Activated T-helper 17 cell treated with anti-CD3 and anti-CD28 coated beads, Interleukin-2, amount 50 U/mL, for 72 hours (primary cell): ENCODE measurements around the gene NFYA. TPM values are rescaled to one million over a fixed set of nuclear protein-coding genes. Genes with fewer than 3 reads are reported as not detected.
A peak's percentile ranks its signal among the peaks of the same experiment; 100 is the strongest.

Source experiments
- ATAC-seq: fragments of 150-1000 bp; cut with Tn5 transposase; replicated peaks from 2 replicates; pipeline ENCODE4 v1.10.0; 2021; ENCODE audit warnings: mild to moderate bottlenecking, moderate library complexity
- H3K27ac Mint-ChIP-seq: one replicate; pipeline ENCODE4 v1.8.0; 2022; ENCODE audit warnings: mixed read lengths
- H3K27me3 Mint-ChIP-seq: one replicate; pipeline ENCODE4 v1.8.0; 2022; ENCODE audit warnings: mixed read lengths
- H3K36me3 Mint-ChIP-seq: one replicate; pipeline ENCODE4 v1.8.0; 2022; ENCODE audit warnings: low read depth, mild to moderate bottlenecking, mixed read lengths
- H3K4me1 Mint-ChIP-seq: one replicate; pipeline ENCODE4 v1.8.0; 2022; ENCODE audit warnings: mixed read lengths
- H3K4me3 Mint-ChIP-seq: one replicate; pipeline ENCODE4 v1.8.0; 2022; ENCODE audit warnings: mild to moderate bottlenecking, mixed read lengths
- H3K9me3 Mint-ChIP-seq: one replicate; pipeline ENCODE4 v1.8.0; 2022; ENCODE audit warnings: mixed read lengths
- total RNA-seq, 2 donors: library from RNA; stranded (reverse); gene quantifications; one replicate each; pipeline ENCODE4 v1.2.3, GENCODE V29; 2022

The NFYA gene
- total RNA-seq, result 10 to 100 TPM; 23.3 to 25.0 TPM

- Mint-ChIP-seq H3K27me3 (no peaks in the 10 kb centered on the region), H3K27ac (peak within 1 kb of the TSS; percentile 97), H3K4me3 (peak within 1 kb of the TSS; percentile 88), H3K9me3 (no peaks in the 10 kb centered on the region), H3K4me1 (peaks cover 33% of the 10 kb centered on the region), H3K36me3 (peaks cover 78% of the 10 kb centered on the region)
- ATAC-seq, result peak; percentile 80
These were observed at the start of gene NFYA for GRCh38 chr6:41072836-41073202. NFYA (plus strand) TSS chr6:41072974; CDS start chr6:41079090, 6,116 bp downstream.

GRCh38 chr6:41023114-41023513, 49.7 kb upstream of the NFYA start:
- H3K9me3 Mint-ChIP-seq, result no peaks in the 10 kb centered on the region
- H3K36me3 Mint-ChIP-seq, result no peaks in the 10 kb centered on the region
- no peak overlapping the region for H3K4me3 Mint-ChIP-seq
- no peaks in the 10 kb centered on the region for H3K27me3 Mint-ChIP-seq
- H3K4me1 Mint-ChIP-seq, result peaks cover 11% of the 10 kb centered on the region
- no peak for ATAC-seq
- no peak overlapping the region for H3K27ac Mint-ChIP-seq

- Mint-ChIP-seq H3K27ac (no peak overlapping the region), H3K4me1 (peaks cover 18% of the 10 kb centered on the region), H3K4me3 (no peak overlapping the region), H3K27me3 (no peaks in the 10 kb centered on the region), H3K36me3 (no peaks in the 10 kb centered on the region), H3K9me3 (no peaks in the 10 kb centered on the region)
- no peak for ATAC-seq
These were observed 46.7 kb upstream of the NFYA start for GRCh38 chr6:41025966-41026530.

- peak overlapping the region; percentile 81 for H3K4me3 Mint-ChIP-seq
- no peaks in the 10 kb centered on the region for H3K9me3 Mint-ChIP-seq
- peaks cover 18% of the 10 kb centered on the region for H3K4me1 Mint-ChIP-seq
- H3K27ac Mint-ChIP-seq, result peak overlapping the region; percentile 59
- H3K36me3 Mint-ChIP-seq, result no peaks in the 10 kb centered on the region
- H3K27me3 Mint-ChIP-seq, result no peaks in the 10 kb centered on the region
- no peak for ATAC-seq
These were observed 45.5 kb upstream of the NFYA start for GRCh38 chr6:41027241-41027640.

GRCh38 chr6:41027799-41028560, 44.8 kb upstream of the NFYA start:
- H3K9me3 Mint-ChIP-seq, result no peaks in the 10 kb centered on the region
- H3K36me3 Mint-ChIP-seq, result no peaks in the 10 kb centered on the region
- peak; percentile 89 for ATAC-seq
- peak overlapping the region; percentile 59 for H3K27ac Mint-ChIP-seq
- peak overlapping the region; percentile 81 for H3K4me3 Mint-ChIP-seq
- no peaks in the 10 kb centered on the region for H3K27me3 Mint-ChIP-seq
- H3K4me1 Mint-ChIP-seq, result peaks cover 18% of the 10 kb centered on the region

- no peaks in the 10 kb centered on the region for H3K36me3 Mint-ChIP-seq
- no peaks in the 10 kb centered on the region for H3K27me3 Mint-ChIP-seq
- H3K4me3 Mint-ChIP-seq, result peak overlapping the region; percentile 81
- ATAC-seq, result peak; percentile 63
- H3K4me1 Mint-ChIP-seq, result peaks cover 18% of the 10 kb centered on the region
- no peaks in the 10 kb centered on the region for H3K9me3 Mint-ChIP-seq
- peak overlapping the region; percentile 59 for H3K27ac Mint-ChIP-seq
These were observed 44.0 kb upstream of the NFYA start for GRCh38 chr6:41028561-41029412.

- Mint-ChIP-seq H3K4me1 (peaks cover 9% of the 10 kb centered on the region), H3K27ac (peak overlapping the region; percentile 14), H3K27me3 (no peaks in the 10 kb centered on the region), H3K9me3 (no peaks in the 10 kb centered on the region), H3K36me3 (no peaks in the 10 kb centered on the region), H3K4me3 (no peak overlapping the region)
- no peak for ATAC-seq
These were observed 39.9 kb upstream of the NFYA start for GRCh38 chr6:41032830-41033229.

- no peaks in the 10 kb centered on the region for H3K27me3 Mint-ChIP-seq
- no peak overlapping the region for H3K27ac Mint-ChIP-seq
- no peaks in the 10 kb centered on the region for H3K36me3 Mint-ChIP-seq
These were observed 39.0 kb upstream of the NFYA start for GRCh38 chr6:41033776-41034175.

GRCh38 chr6:41036186-41036585, 36.6 kb upstream of the NFYA start:
- no peak overlapping the region for H3K4me3 Mint-ChIP-seq
- ATAC-seq, result no peak
- H3K36me3 Mint-ChIP-seq, result no peaks in the 10 kb centered on the region
- H3K4me1 Mint-ChIP-seq, result no peaks in the 10 kb centered on the region
- H3K27me3 Mint-ChIP-seq, result no peaks in the 10 kb centered on the region
- no peak overlapping the region for H3K27ac Mint-ChIP-seq
- no peaks in the 10 kb centered on the region for H3K9me3 Mint-ChIP-seq

More at GRCh38 chr6:41033776-41034175, 39.0 kb upstream of the NFYA start:
- H3K4me1 Mint-ChIP-seq, result peaks cover 6% of the 10 kb centered on the region
- H3K9me3 Mint-ChIP-seq, result no peaks in the 10 kb centered on the region
- no peak overlapping the region for H3K4me3 Mint-ChIP-seq
- no peak for ATAC-seq

GRCh38 chr6:41036601-41037000, 36.2 kb upstream of the NFYA start:
- H3K4me3 Mint-ChIP-seq, result no peak overlapping the region
- H3K9me3 Mint-ChIP-seq, result no peaks in the 10 kb centered on the region
- H3K36me3 Mint-ChIP-seq, result no peaks in the 10 kb centered on the region
- H3K27ac Mint-ChIP-seq, result no peak overlapping the region
- no peaks in the 10 kb centered on the region for H3K27me3 Mint-ChIP-seq
- no peak for ATAC-seq
- H3K4me1 Mint-ChIP-seq, result no peaks in the 10 kb centered on the region

- no peak for ATAC-seq
- no peaks in the 10 kb centered on the region for H3K27me3 Mint-ChIP-seq
These were observed 35.5 kb upstream of the NFYA start for GRCh38 chr6:41037107-41037900.

GRCh38 chr6:41038205-41038604, 34.6 kb upstream of the NFYA start:
- Mint-ChIP-seq H3K9me3 (no peaks in the 10 kb centered on the region), H3K4me1 (no peaks in the 10 kb centered on the region), H3K27ac (peak overlapping the region; percentile 36), H3K27me3 (no peaks in the 10 kb centered on the region), H3K36me3 (no peaks in the 10 kb centered on the region), H3K4me3 (no peak overlapping the region)
- ATAC-seq, result no peak

More at GRCh38 chr6:41037107-41037900, 35.5 kb upstream of the NFYA start:
- Mint-ChIP-seq H3K36me3 (no peaks in the 10 kb centered on the region), H3K4me3 (no peak overlapping the region), H3K4me1 (no peaks in the 10 kb centered on the region), H3K9me3 (no peaks in the 10 kb centered on the region), H3K27ac (no peak overlapping the region)

GRCh38 chr6:41039060-41039998, 33.4 kb upstream of the NFYA start, which contains the start of gene UNC5CL:
UNC5CL (minus strand) TSS chr6:41039221; CDS start chr6:41035074, 4,147 bp downstream.
- Mint-ChIP-seq H3K36me3 (no peaks in the 10 kb centered on the region), H3K27ac (peak within 1 kb of the TSS; percentile 36), H3K9me3 (no peaks in the 10 kb centered on the region), H3K27me3 (no peaks in the 10 kb centered on the region), H3K4me3 (no peak within 1 kb of the TSS), H3K4me1 (no peaks in the 10 kb centered on the region)
- peak; percentile 65 for ATAC-seq
